Brain pericyte (primary cell): Measurements from ENCODE around the gene TADA2A.

Source experiments
- DNase-seq: peaks from one replicate; pipeline ENCODE4 v3.0.0-alpha.2; 2012; ENCODE audit warnings: low read depth, low spot score

The TADA2A gene, protein sequence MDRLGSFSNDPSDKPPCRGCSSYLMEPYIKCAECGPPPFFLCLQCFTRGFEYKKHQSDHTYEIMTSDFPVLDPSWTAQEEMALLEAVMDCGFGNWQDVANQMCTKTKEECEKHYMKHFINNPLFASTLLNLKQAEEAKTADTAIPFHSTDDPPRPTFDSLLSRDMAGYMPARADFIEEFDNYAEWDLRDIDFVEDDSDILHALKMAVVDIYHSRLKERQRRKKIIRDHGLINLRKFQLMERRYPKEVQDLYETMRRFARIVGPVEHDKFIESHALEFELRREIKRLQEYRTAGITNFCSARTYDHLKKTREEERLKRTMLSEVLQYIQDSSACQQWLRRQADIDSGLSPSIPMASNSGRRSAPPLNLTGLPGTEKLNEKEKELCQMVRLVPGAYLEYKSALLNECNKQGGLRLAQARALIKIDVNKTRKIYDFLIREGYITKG

DNA sequence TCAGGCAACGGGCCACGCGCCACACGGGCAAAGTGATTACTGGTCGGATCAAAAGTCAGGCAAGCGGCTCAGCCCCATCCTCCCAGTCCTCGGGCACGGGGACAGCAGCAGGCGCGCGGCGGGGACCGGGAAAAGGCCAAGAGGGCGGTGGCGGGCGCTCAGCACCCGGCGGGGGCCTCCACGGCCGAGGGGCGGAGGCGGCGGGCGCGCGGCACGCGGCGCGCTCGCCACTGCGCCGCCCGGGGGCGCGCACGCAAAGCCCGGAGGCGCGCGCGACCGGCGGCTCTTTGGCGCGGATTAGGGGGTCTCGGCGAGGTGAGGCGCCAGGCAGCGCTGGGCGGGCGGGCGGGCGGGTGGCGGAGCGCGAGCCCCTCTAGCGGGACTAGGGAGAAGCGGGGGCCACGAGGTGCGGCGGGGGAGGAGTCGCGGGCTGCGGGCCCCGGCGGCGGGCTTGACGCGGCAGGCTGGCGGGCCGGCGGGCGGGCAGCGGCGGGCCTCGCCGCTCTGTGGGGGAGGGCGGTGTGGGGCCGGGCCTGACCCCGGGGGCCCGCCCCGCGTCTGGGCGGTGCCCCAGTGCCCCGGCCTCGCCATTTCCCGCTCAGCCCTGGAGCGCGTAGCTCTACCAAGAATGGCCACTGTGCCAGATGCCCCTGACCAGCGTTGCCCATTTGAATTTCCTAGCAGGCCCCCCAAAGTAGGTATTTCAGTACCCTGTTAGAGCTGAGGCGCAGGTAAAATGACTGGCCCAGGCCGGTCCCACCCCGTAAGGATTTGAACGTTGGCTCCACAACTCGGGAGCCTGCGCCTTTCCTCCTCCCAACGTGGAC lies at the start of gene TADA2A, which contains the start of gene ACACA:
Gene TADA2A (plus strand): TSS at position 252 of the 827 bp plus-strand sequence. CDS start 4,480 bp downstream, outside the sequence.
Gene ACACA (minus strand): TSS at position 202 of the 827 bp plus-strand sequence. CDS start 537 bp downstream, outside the sequence.
- DNase-seq: no peak

DNA sequence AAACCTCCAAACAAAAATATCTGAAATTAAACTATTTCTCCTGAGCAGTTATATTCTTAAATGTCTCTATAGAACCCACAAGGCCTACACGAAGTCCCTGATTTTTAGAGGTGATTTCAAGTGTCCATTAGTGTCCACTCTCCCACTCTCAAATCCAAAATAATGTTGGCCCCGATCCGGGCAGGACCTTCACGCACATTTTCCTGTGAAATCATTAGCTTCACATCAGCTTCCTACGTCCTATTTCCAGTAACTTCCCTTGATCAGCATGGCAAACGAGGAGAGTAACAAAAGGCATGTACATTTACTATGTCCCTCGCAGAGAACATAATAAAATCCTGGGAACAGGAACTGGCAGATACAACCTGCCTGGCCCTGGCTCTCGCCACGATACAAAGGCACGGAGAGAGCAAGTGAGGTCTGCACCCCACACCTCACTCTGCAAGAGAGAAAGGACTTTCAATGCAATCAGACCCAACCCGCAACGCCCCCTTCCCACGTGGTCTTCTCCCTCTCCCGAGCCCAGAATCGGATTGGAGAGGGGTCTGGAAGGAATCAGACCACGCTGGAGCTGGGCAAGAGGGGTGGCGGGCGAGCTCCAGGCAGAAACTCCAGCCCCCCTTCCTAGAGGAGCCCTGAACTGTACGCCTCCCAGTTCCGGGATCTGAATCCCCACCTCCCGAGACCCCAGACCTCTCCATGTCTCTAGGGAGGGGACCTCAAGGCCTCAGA lies 48.4 kb upstream of the TADA2A start:
- DNase-seq: no peak

DNA sequence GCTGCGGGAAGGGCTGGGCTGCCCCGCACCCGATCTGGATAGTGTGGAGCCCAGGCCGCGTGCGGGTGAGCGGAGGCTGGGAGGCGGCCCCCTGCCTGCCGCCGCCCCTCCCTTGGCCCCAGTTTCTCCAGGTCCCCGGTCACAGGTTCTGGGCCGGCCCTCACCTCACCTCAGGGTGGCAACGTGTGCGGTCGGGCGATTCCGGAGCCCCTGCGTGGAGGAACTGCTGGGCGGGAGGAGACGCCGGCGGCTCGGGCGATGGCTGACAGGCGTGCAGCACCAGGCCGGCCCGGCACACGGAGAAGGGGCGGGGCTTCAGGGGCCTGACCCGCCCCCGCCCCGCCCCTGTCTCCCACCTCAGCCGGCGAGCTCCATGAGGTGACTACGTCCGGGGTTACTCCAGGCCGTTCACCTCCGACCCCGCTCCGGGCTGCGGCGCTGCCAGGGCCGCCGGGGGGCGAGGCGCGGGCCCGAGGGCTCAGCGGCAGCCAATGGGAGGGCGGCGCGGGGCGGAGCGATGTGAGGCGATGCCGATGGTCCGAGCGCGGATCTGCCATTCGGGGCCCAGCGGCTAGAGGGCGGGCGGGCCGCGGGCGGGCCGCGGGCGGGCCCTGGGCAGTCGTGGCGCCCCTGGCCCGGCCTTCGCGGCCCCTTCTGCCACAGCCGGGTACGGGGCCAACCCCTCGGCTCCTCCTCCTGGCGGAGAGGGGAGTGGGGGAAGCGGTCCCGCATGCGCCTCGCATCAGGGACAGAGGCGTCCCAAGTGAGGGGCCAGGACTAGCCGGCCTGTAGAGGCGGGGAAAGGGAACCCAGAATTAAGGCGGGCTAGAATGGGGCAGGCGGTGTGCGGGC lies 47.6 kb upstream of the TADA2A start:
- DNase-seq: peak; percentile 76

DNA sequence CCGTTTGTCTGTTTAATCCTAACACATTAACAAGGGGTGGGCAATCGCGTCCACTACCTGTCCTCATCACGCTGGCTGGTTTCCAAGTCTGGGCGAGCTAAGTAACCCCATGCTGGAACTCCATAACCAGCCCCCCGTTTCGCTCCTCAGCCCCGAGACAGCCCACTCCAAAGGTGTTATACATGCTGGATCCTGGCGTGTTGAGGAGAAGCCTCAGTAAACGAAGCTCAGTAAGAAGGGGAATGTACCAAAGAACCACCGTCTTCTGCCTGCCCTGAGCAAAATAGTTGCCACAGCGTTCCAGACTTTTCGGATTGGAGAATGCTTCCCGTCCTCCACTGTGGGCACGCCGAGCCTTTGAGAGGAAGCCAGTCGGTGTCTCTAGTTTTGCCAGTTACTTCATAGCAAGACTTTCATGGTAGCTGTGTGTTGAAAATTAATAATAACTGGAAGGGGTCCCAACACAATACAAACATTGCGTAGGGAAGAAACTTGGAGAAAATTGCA lies 47.0 kb upstream of the TADA2A start:
- no peak for DNase-seq

DNA sequence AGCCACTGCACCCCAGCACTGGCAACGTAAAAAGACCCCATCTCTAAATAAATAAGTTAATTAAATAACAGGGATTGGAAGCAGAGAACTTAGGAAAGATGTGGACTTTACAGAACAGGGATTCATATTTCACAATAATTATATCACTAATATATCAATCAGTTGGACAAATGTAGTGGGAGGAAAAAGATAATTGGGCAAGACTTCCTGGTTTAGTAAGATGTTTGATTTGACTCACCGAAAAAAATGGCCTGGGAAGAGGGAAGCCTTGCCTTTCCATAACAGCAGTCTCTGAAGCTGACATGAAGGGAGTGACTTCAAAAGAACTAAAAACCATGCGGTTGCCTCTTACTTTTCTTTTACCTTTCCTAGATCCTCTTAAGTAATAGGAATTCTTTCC lies 46.1 kb upstream of the TADA2A start:
- DNase-seq: no peak

DNA sequence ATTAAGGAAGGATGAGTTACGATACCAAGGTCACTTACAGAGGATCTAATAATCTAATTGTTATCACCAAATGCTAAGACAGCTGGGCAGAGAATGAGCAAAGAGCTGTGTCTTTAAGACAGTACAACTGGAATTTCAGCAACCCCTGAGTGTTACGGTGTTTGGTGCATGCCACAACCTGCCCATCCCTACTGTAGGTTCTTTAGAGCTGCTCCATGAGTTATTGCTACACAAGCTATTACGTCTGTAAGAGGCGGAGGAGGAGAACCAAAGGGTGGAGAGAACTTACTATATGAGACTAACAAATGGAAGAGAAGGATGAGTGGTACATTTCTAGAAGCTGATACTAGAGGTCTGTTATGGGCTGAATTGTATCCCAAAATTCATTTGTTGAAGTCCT lies 45.1 kb upstream of the TADA2A start:
- no peak for DNase-seq

DNA sequence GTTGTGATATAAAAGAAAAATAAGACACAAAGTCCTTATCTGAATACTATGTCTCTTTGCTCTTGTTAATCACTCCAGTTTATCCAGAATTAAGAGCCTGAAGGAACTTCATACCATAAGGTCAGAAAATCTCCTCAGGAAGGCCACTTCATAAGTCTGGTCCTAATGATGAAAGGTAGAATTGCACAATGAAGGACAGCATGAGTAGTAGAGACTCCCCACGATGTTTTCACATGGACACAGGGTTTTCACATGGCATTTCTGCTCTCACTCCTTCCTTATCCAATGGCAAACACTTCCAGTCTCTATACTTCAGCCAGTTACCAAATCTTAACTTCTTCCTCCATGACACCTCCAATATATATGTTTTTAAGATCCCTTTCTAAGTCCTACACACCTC lies 41.1 kb upstream of the TADA2A start:
- no peak for DNase-seq

DNA sequence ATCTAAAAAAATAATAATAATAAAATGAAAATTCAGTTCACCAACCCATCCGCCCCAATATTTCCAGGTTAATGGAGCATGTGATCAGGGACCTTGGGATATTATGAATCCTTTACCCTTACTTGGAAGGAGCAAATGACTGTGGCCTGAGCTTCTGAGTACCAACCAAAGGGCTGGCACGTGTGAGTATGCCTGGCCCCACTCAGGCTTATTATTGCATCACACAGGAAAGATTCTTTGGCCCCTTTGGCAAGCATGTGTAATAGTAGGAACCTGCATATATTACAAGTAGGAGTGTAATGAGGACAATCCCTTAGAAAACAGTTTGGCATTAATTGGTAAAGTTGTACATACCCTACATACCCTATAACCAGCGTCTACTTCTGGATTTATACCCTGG lies 38.1 kb upstream of the TADA2A start:
- DNase-seq: no peak

DNA sequence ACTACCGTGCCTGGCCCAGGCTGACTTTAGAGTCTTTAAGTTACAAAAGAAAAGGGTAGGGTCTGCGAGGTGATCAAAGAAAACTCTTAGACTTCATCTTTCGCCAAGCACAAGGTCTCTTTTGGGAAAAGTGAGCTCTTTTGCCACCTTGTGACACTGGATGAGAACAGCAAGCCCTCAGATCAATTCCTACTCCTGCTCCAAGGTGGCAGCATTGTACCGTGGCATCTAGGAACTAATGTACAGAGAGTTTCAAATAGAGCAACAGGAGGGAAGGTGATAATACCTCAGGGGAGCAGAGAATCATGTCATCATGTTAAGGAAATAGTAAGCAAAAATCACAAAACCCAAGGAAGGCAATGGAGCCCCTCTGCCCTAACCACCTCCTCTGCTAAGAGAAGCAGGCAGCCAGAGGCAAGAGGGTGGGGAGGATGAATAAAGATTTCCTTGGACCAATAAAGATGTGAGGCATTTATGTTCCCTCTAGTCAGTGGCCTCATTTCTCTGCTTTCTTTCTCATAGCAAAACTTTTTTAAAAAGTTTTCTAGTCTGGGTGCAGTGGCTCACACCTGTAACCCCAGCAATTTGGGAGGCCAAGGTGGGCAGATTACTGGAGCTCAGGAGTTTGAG lies 33.0 kb upstream of the TADA2A start:
- peak; percentile 54 for DNase-seq

DNA sequence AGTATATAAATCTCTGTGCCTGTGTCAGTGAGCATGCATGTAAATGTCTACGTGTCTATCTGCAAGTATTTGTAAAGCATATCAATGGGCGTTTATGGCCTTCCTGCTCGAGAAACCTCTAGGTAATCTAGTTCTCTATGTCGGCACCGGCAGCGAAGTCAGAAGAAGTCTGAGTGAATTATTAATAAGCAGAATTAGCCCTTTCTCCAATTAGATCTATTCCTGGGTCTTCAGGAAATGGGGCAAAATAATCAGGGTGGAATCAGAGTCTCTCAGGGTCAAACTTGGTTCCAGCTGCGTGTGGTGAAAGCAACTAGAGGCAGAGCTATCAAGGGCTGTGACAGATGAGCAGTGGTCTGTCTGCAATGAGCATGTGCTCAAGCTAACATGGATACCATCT lies 31.0 kb upstream of the TADA2A start, which contains the start of gene C17orf78:
Gene C17orf78 (plus strand): TSS at position 280 of the 400 bp plus-strand sequence. CDS start 108 bp downstream, at position 388.
- DNase-seq: no peak

DNA sequence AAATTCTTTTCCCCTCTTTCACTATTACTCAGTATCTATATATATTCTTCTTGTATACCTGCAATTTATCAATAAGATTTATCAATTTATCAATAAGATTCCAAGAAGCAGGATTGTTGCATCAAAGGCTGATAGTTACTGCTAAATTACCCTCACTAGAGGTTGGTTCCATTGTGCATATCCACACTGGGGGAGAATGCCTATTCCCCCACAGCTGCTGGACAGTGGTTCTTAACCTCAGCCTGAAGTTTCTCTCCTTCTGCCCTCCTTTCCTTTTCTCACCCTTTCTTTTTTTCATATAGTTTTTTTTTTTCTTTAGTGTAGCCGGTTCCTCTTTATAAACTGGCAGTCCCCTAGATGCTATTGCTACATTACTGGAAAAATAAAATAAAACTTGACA lies 24.6 kb upstream of the TADA2A start:
- DNase-seq: no peak

DNA sequence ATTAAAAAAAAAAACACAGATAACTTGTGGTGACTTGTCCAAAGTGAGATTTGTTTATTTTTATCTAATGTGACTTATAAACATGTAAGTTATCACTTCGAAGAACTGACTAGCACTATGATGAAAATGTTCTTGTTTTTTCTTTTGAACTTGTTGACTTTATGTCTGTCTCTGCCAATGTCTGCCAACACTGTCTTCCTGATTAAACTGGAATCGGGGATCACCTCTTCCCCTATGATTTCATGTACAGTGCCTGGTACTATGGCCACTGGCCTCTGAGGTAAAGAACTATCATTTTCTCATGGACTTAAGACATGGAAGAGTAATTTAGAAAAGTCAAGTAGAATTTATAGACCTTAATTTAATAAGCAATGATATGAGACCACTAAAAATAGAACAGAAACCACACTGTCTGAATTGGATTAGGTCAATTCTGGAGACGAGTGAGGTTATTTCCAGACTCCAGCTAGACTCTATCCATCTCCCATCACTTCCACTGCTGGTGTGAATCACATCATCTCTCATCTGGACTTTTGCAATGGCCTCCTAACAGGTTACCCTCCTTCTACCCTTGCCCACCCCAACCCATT lies 22.0 kb upstream of the TADA2A start:
- DNase-seq: no peak

DNA sequence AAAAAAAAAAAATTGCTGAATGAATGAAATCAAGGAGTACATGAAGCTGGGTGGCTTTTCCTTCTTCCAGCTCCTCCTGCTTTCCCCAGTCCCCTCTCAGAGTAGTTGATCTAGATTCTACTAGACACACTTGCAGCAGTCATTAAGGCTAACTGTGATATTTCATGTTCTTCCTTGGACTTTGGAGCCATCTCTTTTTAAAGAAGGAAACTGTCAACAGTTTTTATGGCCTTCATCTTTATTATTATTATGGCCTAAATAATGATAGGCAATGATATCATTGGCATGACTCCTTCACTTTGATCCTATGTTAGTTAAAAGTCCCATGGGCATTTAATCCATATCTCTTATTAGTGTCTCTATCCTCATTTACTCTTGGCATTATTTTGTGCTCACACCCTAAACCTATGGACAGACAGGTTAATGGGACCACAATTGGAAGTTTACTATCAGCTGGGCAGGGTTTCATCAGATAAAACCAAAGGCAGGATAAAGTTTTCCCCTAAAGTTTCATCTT lies 21.2 kb upstream of the TADA2A start:
- DNase-seq: no peak

DNA sequence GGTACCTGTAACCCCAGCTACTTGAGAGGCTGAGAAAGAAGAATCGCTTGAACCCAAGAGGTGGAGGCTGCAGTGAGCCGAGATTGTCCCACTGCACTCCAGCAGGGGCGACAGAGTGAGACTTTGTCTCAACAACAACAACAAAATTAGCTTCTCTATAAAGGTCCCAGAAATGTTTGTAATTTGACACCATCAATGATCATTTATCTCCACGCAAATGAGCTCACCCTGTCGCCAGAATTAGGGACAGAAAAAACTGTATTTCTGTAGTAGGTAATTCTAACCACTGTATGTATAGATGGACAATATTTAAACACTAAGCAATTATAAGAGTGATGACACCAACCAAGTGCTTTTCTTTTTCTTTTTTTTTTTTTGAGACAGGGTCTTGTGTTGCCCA lies 20.2 kb upstream of the TADA2A start:
- no peak for DNase-seq

DNA sequence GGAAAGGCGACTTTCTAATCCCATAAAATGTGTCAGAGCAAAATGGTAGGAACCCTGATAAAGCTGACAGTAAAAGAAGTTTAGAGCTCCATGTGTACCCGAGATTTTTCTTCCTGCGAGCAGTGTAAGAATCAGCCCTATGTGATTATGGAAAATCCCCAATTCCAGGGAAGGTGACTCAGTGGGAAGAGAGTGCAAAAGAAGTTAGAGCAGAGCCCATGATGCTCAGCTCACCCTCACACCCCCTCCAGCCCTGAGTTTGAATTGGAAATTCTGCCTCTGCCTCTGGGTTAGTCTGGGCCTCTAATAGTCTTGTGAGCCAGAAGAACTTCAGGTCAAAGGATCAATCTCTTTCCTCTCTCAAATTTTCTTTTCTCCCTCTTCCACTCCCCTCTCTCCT lies 18.4 kb upstream of the TADA2A start:
- no peak for DNase-seq

DNA sequence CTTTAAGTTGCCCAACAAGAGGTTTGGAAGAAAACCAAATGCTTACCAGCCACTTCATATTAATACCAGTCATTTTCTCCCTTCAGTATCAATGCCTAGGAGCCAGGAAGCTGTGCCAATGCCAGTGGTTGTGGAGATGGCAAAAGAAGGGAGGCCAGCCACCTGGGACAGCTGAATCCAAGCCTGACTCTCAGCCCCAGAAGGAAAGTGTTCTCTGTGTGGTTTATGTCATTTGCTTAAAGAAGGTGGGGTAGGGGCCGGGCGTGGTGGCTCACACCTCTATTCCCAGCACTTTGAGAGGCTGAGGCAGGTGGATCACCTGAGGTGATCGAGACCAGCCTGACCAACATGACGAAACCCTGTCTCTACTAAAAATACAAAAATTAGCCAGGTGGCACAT lies 17.5 kb upstream of the TADA2A start:
- DNase-seq: no peak

DNA sequence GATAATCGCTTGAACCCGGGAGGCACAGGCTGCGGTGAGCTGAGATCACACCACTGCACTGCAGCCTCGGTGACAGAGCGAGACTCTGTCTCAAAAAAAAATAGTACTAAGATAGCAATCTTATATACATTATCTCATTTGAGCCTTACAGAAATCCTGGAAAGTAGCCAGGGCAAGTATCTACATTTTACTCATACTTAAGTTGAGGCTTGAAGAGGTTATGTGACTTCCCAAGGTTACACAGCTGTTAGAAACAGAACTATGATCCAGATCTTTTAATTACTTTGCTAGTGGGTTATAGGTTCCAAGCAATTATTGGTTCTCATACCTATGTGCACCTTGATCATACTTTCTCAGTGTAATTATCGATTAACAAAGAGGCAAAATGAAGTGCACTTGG lies 15.5 kb upstream of the TADA2A start:
- DNase-seq: no peak

DNA sequence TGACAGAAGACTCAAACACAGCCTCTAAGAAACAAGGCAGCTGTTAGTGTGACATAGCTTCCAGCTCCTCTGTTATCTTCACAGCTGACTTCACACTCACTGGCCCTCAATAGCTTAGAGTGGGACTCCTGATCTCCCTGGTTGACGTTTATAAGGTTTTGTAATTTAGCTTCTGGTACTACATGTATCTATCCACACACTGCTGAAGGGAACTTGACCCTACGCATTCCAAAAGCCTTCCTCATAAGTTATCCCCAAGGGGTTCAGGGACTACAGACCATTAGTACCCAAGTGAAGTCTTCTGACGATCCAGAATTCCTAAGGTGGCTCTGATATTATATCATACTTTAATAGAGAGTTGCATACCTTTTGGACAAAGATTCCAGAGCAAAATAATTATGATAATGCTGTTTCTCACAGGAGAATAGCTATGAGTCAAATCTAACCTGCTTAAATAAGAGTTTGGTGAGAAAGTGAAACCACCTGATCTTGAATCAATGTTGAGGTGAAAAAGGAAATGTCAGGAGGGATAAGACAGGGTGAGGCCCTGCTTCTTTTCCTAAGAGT lies 14.6 kb upstream of the TADA2A start:
- DNase-seq: no peak

DNA sequence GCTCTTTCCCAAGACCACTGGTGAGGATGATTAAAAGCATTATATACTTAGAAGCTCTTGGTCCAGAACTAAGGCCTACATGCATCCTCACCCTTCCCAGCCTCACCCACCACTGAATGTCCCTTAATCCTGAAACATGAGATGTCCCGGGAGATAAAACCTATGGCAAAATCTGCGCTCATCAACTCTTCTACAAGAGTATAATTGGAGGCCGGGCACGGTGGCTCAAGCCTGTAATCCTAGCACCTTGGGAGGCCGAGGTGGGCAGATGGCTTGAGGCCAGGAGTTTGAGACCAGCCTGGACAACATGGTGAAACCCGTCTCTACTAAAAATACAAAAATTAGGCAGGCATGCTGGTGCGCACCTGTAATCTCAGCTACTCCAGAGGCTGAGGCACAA lies 13.3 kb upstream of the TADA2A start:
- DNase-seq: no peak
